ENCODE results near the gene KIF2C.

DNA sequence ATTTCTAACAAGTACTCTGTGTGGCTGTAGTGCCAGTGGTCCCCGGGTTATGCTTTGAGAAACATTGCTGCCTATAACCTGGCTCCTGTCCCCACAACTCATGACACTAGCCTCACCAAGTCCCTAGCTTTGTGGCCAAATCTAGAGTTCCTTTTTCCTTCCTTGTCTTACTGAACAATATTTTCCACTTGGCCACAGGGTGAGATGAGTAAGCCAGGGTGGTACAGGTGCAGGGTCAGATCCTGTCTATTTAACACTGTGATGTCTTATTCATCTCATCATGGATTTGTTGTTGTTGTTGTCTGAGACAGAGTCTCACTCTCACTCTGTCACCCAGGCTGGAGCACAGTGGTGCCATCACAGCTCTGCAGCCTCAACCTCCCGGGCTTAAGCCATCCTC is 46.5 kb upstream of the KIF2C start:
- TF ChIP-seq, protein P1, sequence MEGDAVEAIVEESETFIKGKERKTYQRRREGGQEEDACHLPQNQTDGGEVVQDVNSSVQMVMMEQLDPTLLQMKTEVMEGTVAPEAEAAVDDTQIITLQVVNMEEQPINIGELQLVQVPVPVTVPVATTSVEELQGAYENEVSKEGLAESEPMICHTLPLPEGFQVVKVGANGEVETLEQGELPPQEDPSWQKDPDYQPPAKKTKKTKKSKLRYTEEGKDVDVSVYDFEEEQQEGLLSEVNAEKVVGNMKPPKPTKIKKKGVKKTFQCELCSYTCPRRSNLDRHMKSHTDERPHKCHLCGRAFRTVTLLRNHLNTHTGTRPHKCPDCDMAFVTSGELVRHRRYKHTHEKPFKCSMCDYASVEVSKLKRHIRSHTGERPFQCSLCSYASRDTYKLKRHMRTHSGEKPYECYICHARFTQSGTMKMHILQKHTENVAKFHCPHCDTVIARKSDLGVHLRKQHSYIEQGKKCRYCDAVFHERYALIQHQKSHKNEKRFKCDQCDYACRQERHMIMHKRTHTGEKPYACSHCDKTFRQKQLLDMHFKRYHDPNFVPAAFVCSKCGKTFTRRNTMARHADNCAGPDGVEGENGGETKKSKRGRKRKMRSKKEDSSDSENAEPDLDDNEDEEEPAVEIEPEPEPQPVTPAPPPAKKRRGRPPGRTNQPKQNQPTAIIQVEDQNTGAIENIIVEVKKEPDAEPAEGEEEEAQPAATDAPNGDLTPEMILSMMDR (IDR thresholded peaks at IDR 0.05), result no peak
- TF ChIP-seq POLR2A (IDR thresholded peaks at IDR 0.05), result no peak

Measured in uterus (tissue), 2 donors.